ENCODE results near the gene DSG2. TPM values are rescaled to one million over a fixed set of nuclear protein-coding genes. Genes with fewer than 3 reads are reported as not detected.

Gene DSG2
- total RNA-seq, 1 donor from 2014 or later: 8.2 TPM

- peaks cover 7% of the 10 kb centered on the region for H3K36me3 Mint-ChIP-seq (ENCODE audit: unreplicated experiment)
- H3K9me3 Mint-ChIP-seq (ENCODE audit: unreplicated experiment): no peaks in the 10 kb centered on the region
- H3K4me1 Mint-ChIP-seq (ENCODE audit: low read depth, unreplicated experiment): peaks cover 10% of the 10 kb centered on the region
- H3K27me3 Mint-ChIP-seq (ENCODE audit: unreplicated experiment): no peaks in the 10 kb centered on the region
- H3K4me3 Mint-ChIP-seq (ENCODE audit: unreplicated experiment): no peak overlapping the region
- H3K27ac Mint-ChIP-seq (ENCODE audit: unreplicated experiment): no peak overlapping the region
- no peak for DNase-seq
- TF ChIP-seq, protein P1, sequence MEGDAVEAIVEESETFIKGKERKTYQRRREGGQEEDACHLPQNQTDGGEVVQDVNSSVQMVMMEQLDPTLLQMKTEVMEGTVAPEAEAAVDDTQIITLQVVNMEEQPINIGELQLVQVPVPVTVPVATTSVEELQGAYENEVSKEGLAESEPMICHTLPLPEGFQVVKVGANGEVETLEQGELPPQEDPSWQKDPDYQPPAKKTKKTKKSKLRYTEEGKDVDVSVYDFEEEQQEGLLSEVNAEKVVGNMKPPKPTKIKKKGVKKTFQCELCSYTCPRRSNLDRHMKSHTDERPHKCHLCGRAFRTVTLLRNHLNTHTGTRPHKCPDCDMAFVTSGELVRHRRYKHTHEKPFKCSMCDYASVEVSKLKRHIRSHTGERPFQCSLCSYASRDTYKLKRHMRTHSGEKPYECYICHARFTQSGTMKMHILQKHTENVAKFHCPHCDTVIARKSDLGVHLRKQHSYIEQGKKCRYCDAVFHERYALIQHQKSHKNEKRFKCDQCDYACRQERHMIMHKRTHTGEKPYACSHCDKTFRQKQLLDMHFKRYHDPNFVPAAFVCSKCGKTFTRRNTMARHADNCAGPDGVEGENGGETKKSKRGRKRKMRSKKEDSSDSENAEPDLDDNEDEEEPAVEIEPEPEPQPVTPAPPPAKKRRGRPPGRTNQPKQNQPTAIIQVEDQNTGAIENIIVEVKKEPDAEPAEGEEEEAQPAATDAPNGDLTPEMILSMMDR (IDR thresholded peaks at IDR 0.05; ENCODE audit: partially characterized antibody, unreplicated experiment): no peak
Observed at GRCh38 chr18:31487246-31488015, 10.5 kb upstream of the DSG2 start.

GRCh38 chr18:31489311-31489710 is 8.7 kb upstream of the DSG2 start:
- Mint-ChIP-seq H3K27ac (ENCODE audit: unreplicated experiment) (no peak overlapping the region), H3K9me3 (ENCODE audit: unreplicated experiment) (no peaks in the 10 kb centered on the region), H3K36me3 (ENCODE audit: unreplicated experiment) (peaks cover 7% of the 10 kb centered on the region), H3K4me3 (ENCODE audit: unreplicated experiment) (no peak overlapping the region), H3K4me1 (ENCODE audit: low read depth, unreplicated experiment) (peaks cover 3% of the 10 kb centered on the region), H3K27me3 (ENCODE audit: unreplicated experiment) (no peaks in the 10 kb centered on the region)
- DNase-seq: no peak
- TF ChIP-seq, protein P1 (IDR thresholded peaks at IDR 0.05; ENCODE audit: partially characterized antibody, unreplicated experiment): no peak

DNA sequence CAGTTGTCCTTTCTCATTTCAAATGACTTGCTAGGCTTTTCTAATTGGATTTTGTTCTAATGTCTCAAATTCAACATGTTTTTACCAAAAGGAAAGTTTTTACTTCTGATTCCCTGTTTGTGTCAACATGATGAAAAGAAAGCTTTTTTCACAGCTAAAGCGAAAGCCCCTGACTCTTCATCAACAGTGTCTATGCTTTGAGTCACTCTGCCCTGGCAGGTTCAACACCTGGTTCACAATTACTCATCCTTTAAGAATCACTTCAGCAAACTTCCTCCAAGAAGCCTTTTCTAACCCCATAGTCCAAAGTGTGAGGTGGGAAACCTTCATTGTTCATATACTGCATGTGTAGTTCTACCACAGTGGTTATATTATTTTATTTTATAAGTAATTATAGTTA is 7.6 kb upstream of the DSG2 start:
- Mint-ChIP-seq H3K9me3 (ENCODE audit: unreplicated experiment) (no peaks in the 10 kb centered on the region), H3K36me3 (ENCODE audit: unreplicated experiment) (peaks cover 7% of the 10 kb centered on the region), H3K4me1 (ENCODE audit: low read depth, unreplicated experiment) (peaks cover 3% of the 10 kb centered on the region), H3K27ac (ENCODE audit: unreplicated experiment) (no peak overlapping the region), H3K27me3 (ENCODE audit: unreplicated experiment) (no peaks in the 10 kb centered on the region), H3K4me3 (ENCODE audit: unreplicated experiment) (no peak overlapping the region)
- TF ChIP-seq, protein P1 (IDR thresholded peaks at IDR 0.05; ENCODE audit: partially characterized antibody, unreplicated experiment): no peak
- no peak for DNase-seq

GRCh38 chr18:31490833-31491232 is 7.1 kb upstream of the DSG2 start:
- peaks cover 3% of the 10 kb centered on the region for H3K4me1 Mint-ChIP-seq (ENCODE audit: low read depth, unreplicated experiment)
- no peak for DNase-seq
- no peak overlapping the region for H3K4me3 Mint-ChIP-seq (ENCODE audit: unreplicated experiment)
- TF ChIP-seq, protein P1 (IDR thresholded peaks at IDR 0.05; ENCODE audit: partially characterized antibody, unreplicated experiment): no peak
- H3K27ac Mint-ChIP-seq (ENCODE audit: unreplicated experiment): no peak overlapping the region
- H3K9me3 Mint-ChIP-seq (ENCODE audit: unreplicated experiment): no peaks in the 10 kb centered on the region
- peaks cover 1% of the 10 kb centered on the region for H3K27me3 Mint-ChIP-seq (ENCODE audit: unreplicated experiment)
- H3K36me3 Mint-ChIP-seq (ENCODE audit: unreplicated experiment): peaks cover 7% of the 10 kb centered on the region

DNA sequence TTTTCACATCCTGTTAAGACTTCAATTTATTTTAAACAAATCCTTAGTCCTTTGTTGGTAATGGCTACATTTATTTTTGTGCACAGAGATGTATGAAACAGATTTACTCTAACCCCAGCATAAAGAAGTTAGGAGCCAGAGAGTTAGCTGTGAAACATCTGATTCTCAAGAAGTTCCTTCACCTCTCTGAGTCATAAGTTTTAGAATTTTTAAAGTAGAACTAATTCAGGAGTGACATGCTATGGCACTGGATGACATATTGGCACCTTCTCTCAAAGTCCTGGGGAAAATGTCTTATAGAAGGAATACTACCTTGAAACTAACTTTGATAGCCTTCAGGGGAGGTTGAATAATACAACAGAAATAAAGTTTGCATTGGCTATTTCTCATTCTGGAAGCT is 6.4 kb upstream of the DSG2 start:
- H3K9me3 Mint-ChIP-seq (ENCODE audit: unreplicated experiment): no peaks in the 10 kb centered on the region
- H3K27me3 Mint-ChIP-seq (ENCODE audit: unreplicated experiment): peaks cover 1% of the 10 kb centered on the region

More for the DNA sequence above, 6.4 kb upstream of the DSG2 start:
- no peak for DNase-seq
- Mint-ChIP-seq H3K36me3 (ENCODE audit: unreplicated experiment) (peaks cover 7% of the 10 kb centered on the region), H3K4me1 (ENCODE audit: low read depth, unreplicated experiment) (peaks cover 3% of the 10 kb centered on the region), H3K27ac (ENCODE audit: unreplicated experiment) (no peak overlapping the region), H3K4me3 (ENCODE audit: unreplicated experiment) (no peak overlapping the region)
- TF ChIP-seq, protein P1 (IDR thresholded peaks at IDR 0.05; ENCODE audit: partially characterized antibody, unreplicated experiment): no peak
